CD14-positive monocyte (primary cell): ENCODE measurements around the gene MFRP. TPM values are rescaled to one million over a fixed set of nuclear protein-coding genes. Genes with fewer than 3 reads are reported as not detected.
A peak's percentile ranks its signal among the peaks of the same experiment; 100 is the strongest.

ENCODE experiments used
- DNase-seq, 3 donors: peaks; one replicate each; pipeline ENCODE4 v3.0.0-alpha.2; 2011 to 2022
- H2AFZ ChIP-seq: 2 replicates; pipeline ENCODE4 v1.6.0; 2012; ENCODE audit warnings: mild to moderate bottlenecking, low read depth, low read length, inconsistent platforms; ENCODE audit not compliant: insufficient read depth, poor library complexity, severe bottlenecking
- H3K27ac ChIP-seq, 2 donors: 1 replicate in 1 of 2; 2 replicates in 1 of 2; pipeline ENCODE4 v1.5.1; 2012 to 2013; ENCODE audit warnings: low read length in 2 of 2, control low read depth in 1 of 2, inconsistent platforms in 1 of 2, low read depth in 1 of 2, mild to moderate bottlenecking in 1 of 2
- H3K27me3 ChIP-seq, 2 donors: one replicate each; pipeline versions ENCODE4 v1.6.0 to v1.6.1; 2011 to 2013; ENCODE audit warnings: low read length in 2 of 2; ENCODE audit not compliant: control insufficient read depth in 2 of 2, insufficient read depth in 2 of 2
- H3K36me3 ChIP-seq, 2 donors: replicated peaks in 1 of 2; 1 replicate in 1 of 2; 2 replicates in 1 of 2; pipeline versions ENCODE4 v1.5.1 to v1.6.1; 2012 to 2013; ENCODE audit warnings: low read length in 2 of 2, control low read depth in 1 of 2, inconsistent platforms in 1 of 2, mild to moderate bottlenecking in 1 of 2; ENCODE audit not compliant: insufficient read depth in 2 of 2, control insufficient read depth in 1 of 2
- H3K4me1 ChIP-seq, 2 donors: 1 replicate in 1 of 2; 2 replicates in 1 of 2; pipeline versions ENCODE4 v1.5.1 to v1.6.1; 2012 to 2013; ENCODE audit warnings: low read length in 2 of 2, control low read depth in 1 of 2, inconsistent platforms in 1 of 2, mild to moderate bottlenecking in 1 of 2, moderate library complexity in 1 of 2; ENCODE audit not compliant: insufficient read depth in 2 of 2, control insufficient read depth in 1 of 2
- H3K4me2 ChIP-seq: replicated peaks from 2 replicates; pipeline ENCODE3; 2012; ENCODE audit warnings: low read length, moderate library complexity, mild to moderate bottlenecking; ENCODE audit not compliant: poor library complexity, severe bottlenecking; ENCODE audit errors: extremely low read depth
- H3K4me3 ChIP-seq, 3 experiments: fragments of 200-600 bp in 1 of 3; sonication (generic) in 1 of 3; replicated peaks in 1 of 3; 1 replicate in 2 of 3; 2 replicates in 1 of 3; pipeline ENCODE4 v1.5.1; 2011 to 2013; ENCODE audit warnings: low read length in 3 of 3, mild to moderate bottlenecking in 3 of 3, control low read depth in 2 of 3, low read depth in 2 of 3, inconsistent platforms in 1 of 3, moderate library complexity in 1 of 3
- H3K79me2 ChIP-seq: 2 replicates; pipeline ENCODE4 v1.6.0; 2012; ENCODE audit warnings: mild to moderate bottlenecking, control low read depth, inconsistent platforms, low read length, moderate library complexity; ENCODE audit not compliant: insufficient read depth
- H3K9ac ChIP-seq: 2 replicates; pipeline ENCODE4 v1.6.0; 2017; ENCODE audit warnings: low read length, mild to moderate bottlenecking; ENCODE audit not compliant: insufficient read depth, poor library complexity, severe bottlenecking
- H3K9me3 ChIP-seq, 2 donors: replicated peaks in 1 of 2; 1 replicate in 1 of 2; 2 replicates in 1 of 2; pipeline versions ENCODE4 v1.5.1 to v1.6.1; 2012 to 2013; ENCODE audit warnings: low read length in 2 of 2, control low read depth in 1 of 2; ENCODE audit not compliant: control insufficient read depth in 1 of 2, insufficient read depth in 1 of 2
- H4K20me1 ChIP-seq: 2 replicates; pipeline ENCODE4 v1.6.0; 2012; ENCODE audit warnings: mild to moderate bottlenecking, low read length, control low read depth, moderate library complexity; ENCODE audit not compliant: insufficient read depth
- H3K27ac Mint-ChIP-seq, 7 donors: one replicate each; pipeline ENCODE4 v1.8.0; 2020; ENCODE audit warnings: mild to moderate bottlenecking in 7 of 7, mixed read lengths in 7 of 7, moderate library complexity in 6 of 7, inconsistent platforms in 2 of 7
- H3K27me3 Mint-ChIP-seq, 3 donors: one replicate each; pipeline ENCODE4 v1.8.0; 2021 to 2022; ENCODE audit warnings: low read depth in 3 of 3, mild to moderate bottlenecking in 3 of 3, mixed read lengths in 3 of 3, moderate library complexity in 3 of 3, inconsistent platforms in 1 of 3
- H3K36me3 Mint-ChIP-seq, 2 donors: one replicate each; pipeline ENCODE4 v1.8.0; 2020; ENCODE audit warnings: mixed read lengths in 2 of 2, inconsistent platforms in 1 of 2, mild to moderate bottlenecking in 1 of 2
- H3K4me1 Mint-ChIP-seq: one replicate; pipeline ENCODE4 v1.8.0; 2020; ENCODE audit warnings: mild to moderate bottlenecking, mixed read lengths
- H3K4me3 Mint-ChIP-seq, 2 donors: one replicate each; pipeline ENCODE4 v1.8.0; 2020; ENCODE audit warnings: mild to moderate bottlenecking in 2 of 2, mixed read lengths in 2 of 2, moderate library complexity in 1 of 2
- H3K9me3 Mint-ChIP-seq, 7 donors: one replicate each; pipeline ENCODE4 v1.8.0; 2020 to 2022; ENCODE audit warnings: mixed read lengths in 7 of 7, mild to moderate bottlenecking in 6 of 7, moderate library complexity in 6 of 7, inconsistent platforms in 2 of 7
- WGBS: methylation state at CpG from one replicate; pipeline ENCODE4 v1.1.5; 2013; ENCODE audit warnings: missing lambda C conversion rate; ENCODE audit not compliant: insufficient coverage; 5-methylcytosine and 5-hydroxymethylcytosine counted together
- intact Hi-C, 2 donors: fragments of 100-400 bp; cut with micrococcal nuclease; formaldehyde crosslinking; loops; one replicate each; pipeline versions ENCODE4 v1.15.0 to v1.15.1; 2023
- polyA plus RNA-seq, 3 donors: library from polyadenylated mRNA; depleted of rRNA in 1 of 3; unstranded in 2 of 3; stranded (reverse) in 1 of 3; fragments of 300-500 nt in 2 of 3; fragments of >200 nt in 1 of 3; fragmentation: Illumina TruSeq in 2 of 3; gene quantifications; 1 replicate in 2 of 3; 2 replicates in 1 of 3; pipeline ENCODE4 v1.2.3, GENCODE V29; 2012 to 2021
- TF ChIP-seq, protein P1 (sequence below): fragments of 200-600 bp; IDR thresholded peaks from one replicate; pipeline ENCODE4 v1.8.0; 2022; ENCODE audit warnings: antibody characterized with exemption, mild to moderate bottlenecking

Gene MFRP
- polyA plus RNA-seq, 3 donors = not detected

DNA sequence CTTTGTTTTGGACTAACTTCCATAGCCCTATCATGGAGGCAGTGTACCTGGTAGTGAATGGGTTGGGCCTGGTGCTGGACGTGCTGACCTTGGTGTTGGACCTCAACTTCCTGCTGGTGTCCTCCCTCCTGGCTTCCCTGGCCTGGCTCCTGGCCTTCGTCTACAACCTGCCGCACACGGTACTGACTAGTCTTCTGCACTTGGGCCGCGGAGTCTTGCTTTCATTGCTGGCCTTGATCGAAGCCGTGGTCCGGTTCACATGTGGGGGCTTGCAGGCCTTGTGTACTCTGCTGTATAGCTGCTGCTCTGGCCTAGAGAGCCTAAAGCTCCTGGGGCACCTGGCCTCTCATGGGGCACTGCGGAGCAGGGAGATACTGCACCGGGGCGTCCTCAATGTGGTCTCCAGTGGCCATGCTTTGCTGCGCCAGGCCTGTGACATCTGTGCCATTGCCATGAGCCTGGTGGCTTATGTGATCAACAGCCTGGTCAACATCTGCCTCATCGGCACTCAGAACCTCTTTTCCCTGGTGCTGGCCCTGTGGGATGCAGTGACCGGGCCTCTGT is 11.3 kb downstream of the MFRP start:
- Mint-ChIP-seq H3K4me3 (peak overlapping the region; percentile 94 to 100), H3K9me3 (peaks cover 0 to 8% (median 0%) of the 10 kb centered on the region in 7 donors), H3K27ac (peak overlapping the region; percentile 97 to 100 (median 98)), H3K27me3 (peaks cover 18 to 24% (median 21%) of the 10 kb centered on the region in 3 donors), H3K4me1 (peaks cover 31% of the 10 kb centered on the region), H3K36me3 (peaks cover 18 to 22% of the 10 kb centered on the region in 2 donors)
- Histone ChIP-seq H4K20me1 (peaks cover 12% of the 10 kb centered on the region), H3K79me2 (peaks cover 27% of the 10 kb centered on the region), H3K27me3 (peaks cover 10 to 19% of the 10 kb centered on the region in 2 donors), H3K4me2 (peak overlapping the region; percentile 84), H3K4me3 (peak overlapping the region; percentile 65 to 95 (median 84)), H3K9me3 (peaks cover 0 to 11% of the 10 kb centered on the region in 2 donors), H2AFZ (peak overlapping the region; percentile 94), H3K36me3 (peaks cover 0 to 10% of the 10 kb centered on the region in 2 donors), H3K9ac (peak overlapping the region; percentile 89), H3K4me1 (peaks cover 22 to 37% of the 10 kb centered on the region in 2 donors), H3K27ac (peak overlapping the region in 1 of 2 donors; percentile 93)
- TF ChIP-seq, protein P1, sequence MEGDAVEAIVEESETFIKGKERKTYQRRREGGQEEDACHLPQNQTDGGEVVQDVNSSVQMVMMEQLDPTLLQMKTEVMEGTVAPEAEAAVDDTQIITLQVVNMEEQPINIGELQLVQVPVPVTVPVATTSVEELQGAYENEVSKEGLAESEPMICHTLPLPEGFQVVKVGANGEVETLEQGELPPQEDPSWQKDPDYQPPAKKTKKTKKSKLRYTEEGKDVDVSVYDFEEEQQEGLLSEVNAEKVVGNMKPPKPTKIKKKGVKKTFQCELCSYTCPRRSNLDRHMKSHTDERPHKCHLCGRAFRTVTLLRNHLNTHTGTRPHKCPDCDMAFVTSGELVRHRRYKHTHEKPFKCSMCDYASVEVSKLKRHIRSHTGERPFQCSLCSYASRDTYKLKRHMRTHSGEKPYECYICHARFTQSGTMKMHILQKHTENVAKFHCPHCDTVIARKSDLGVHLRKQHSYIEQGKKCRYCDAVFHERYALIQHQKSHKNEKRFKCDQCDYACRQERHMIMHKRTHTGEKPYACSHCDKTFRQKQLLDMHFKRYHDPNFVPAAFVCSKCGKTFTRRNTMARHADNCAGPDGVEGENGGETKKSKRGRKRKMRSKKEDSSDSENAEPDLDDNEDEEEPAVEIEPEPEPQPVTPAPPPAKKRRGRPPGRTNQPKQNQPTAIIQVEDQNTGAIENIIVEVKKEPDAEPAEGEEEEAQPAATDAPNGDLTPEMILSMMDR = no peak
- no peak for DNase-seq
- intact Hi-C loops = no loop called here
- 84% methylated on average over 15 of the region's 15 CpGs for WGBS

DNA sequence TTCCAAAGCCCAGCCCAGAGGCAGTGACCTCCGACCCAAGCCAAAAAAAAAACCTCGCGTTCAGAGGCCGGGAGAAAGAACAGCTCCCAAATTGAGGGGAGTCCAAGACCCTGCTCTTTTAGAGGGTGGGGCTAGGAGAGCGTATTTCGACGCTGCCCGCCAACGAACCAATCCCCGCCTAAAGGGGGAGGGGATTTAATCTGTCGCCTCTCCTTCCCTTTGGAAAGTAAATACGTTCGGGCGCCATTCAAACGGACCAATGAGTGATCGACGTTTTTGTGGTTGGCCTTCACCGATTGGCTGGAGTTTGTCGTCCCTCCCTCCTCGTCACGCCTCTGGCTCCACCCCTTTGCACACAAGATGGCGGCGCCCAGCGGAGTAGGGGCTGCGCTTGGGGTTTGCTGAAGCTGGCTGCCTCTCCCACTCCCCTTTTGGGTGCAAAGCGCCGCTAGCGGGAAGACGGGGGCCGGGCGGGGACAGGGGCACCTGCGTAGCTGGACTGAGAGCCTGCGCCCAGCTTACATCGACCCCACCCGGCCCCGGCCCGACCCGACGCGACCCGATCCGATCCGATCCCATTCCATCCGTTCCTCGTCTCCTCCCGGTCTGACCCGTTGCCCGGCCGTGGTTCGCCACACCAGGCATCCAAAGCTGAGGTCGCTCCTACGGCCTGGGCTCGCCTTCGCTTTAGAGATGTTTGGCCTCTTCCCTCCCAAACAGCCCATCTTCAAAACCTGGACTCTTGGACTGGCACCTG is 12.2 kb downstream of the MFRP start, which contains the start of gene RNF26:
RNF26 (plus strand) TSS at position 354 of the 757 bp plus-strand sequence. CDS start 596 bp downstream, outside the sequence.
- peak within 1 kb of the TSS; percentile 25 to 93 for H3K27ac ChIP-seq
- intact Hi-C loops = no loop called here

More for the DNA sequence above, 12.2 kb downstream of the MFRP start, which contains the start of gene RNF26:
- Histone ChIP-seq H3K4me1 (peaks cover 15 to 29% of the 10 kb centered on the region in 2 donors), H3K9ac (peak within 1 kb of the TSS; percentile 89), H3K4me3 (peak within 1 kb of the TSS; percentile 65 to 95 (median 84)), H3K79me2 (peaks cover 27% of the 10 kb centered on the region), H3K27me3 (peaks cover 5 to 13% of the 10 kb centered on the region in 2 donors), H3K4me2 (peak within 1 kb of the TSS; percentile 84), H3K36me3 (peaks cover 0 to 10% of the 10 kb centered on the region in 2 donors), H4K20me1 (peaks cover 11% of the 10 kb centered on the region), H3K9me3 (peaks cover 0 to 8% of the 10 kb centered on the region in 2 donors), H2AFZ (peak within 1 kb of the TSS; percentile 94)
- Mint-ChIP-seq H3K4me3 (peak within 1 kb of the TSS; percentile 94 to 100), H3K9me3 (peaks cover 0 to 6% (median 0%) of the 10 kb centered on the region in 7 donors), H3K27me3 (peaks cover 17 to 20% (median 17%) of the 10 kb centered on the region in 3 donors), H3K36me3 (peaks cover 16 to 21% of the 10 kb centered on the region in 2 donors), H3K27ac (peak within 1 kb of the TSS; percentile 97 to 100 (median 98)), H3K4me1 (peaks cover 29% of the 10 kb centered on the region)
- peak; percentile 94 to 98 (median 95) for DNase-seq
- TF ChIP-seq, protein P1 = no peak
- under 1% methylated on average over 47 of the region's 54 CpGs for WGBS
